Endodermal cell (in vitro differentiated cells): Measurements from ENCODE around the gene GAA. TPM values are rescaled to one million over a fixed set of nuclear protein-coding genes. Genes with fewer than 3 reads are reported as not detected.

ENCODE experiments used
- DNase-seq: peaks from one replicate; pipeline ENCODE4 v3.0.0-alpha.2; 2017
- H3K27ac ChIP-seq: 2 replicates; pipeline ENCODE4 v1.5.1; 2013; ENCODE audit warnings: mild to moderate bottlenecking, low read depth, low read length, moderate library complexity
- H3K27me3 ChIP-seq: 2 replicates; pipeline ENCODE4 v1.6.1; 2013; ENCODE audit warnings: mild to moderate bottlenecking, low read length, moderate library complexity; ENCODE audit not compliant: insufficient read depth, control insufficient read depth, poor library complexity, severe bottlenecking
- H3K36me3 ChIP-seq: 2 replicates; pipeline ENCODE4 v1.7.0; 2013; ENCODE audit warnings: mild to moderate bottlenecking, low read length, moderate library complexity; ENCODE audit not compliant: control insufficient read depth, insufficient read depth
- H3K4me1 ChIP-seq: one replicate; pipeline ENCODE4 v1.7.0; 2013; ENCODE audit warnings: low read length; ENCODE audit not compliant: control insufficient read depth, insufficient read depth
- H3K4me3 ChIP-seq: 2 replicates; pipeline ENCODE4 v1.5.1; 2013; ENCODE audit warnings: mild to moderate bottlenecking, low read length, moderate library complexity
- H3K9ac ChIP-seq: 2 replicates; pipeline ENCODE4 v1.6.1; 2013; ENCODE audit warnings: mild to moderate bottlenecking, low read length, moderate library complexity; ENCODE audit not compliant: poor library complexity, severe bottlenecking; ENCODE audit errors: extremely low read depth
- H3K9me3 ChIP-seq: 2 replicates; pipeline ENCODE4 v1.6.1; 2013; ENCODE audit warnings: mild to moderate bottlenecking, low read length, moderate library complexity; ENCODE audit not compliant: control insufficient read depth
- H3K27ac Mint-ChIP-seq: 2 replicates; pipeline ENCODE4 v1.8.0; 2020; ENCODE audit warnings: mixed read lengths
- H3K27me3 Mint-ChIP-seq: 2 replicates; pipeline ENCODE4 v1.8.0; 2021; ENCODE audit warnings: mild to moderate bottlenecking, mixed read lengths; ENCODE audit not compliant: insufficient read depth
- H3K36me3 Mint-ChIP-seq: 2 replicates; pipeline ENCODE4 v1.8.0; 2020; ENCODE audit warnings: low read depth, mixed read lengths
- H3K4me1 Mint-ChIP-seq: 2 replicates; pipeline ENCODE4 v1.8.0; 2020; ENCODE audit warnings: mixed read lengths
- H3K4me3 Mint-ChIP-seq: 2 replicates; pipeline ENCODE4 v1.8.0; 2020; ENCODE audit warnings: mild to moderate bottlenecking, moderate library complexity, mixed read lengths
- H3K9me3 Mint-ChIP-seq: 2 replicates; pipeline ENCODE4 v1.8.0; 2020; ENCODE audit warnings: mild to moderate bottlenecking, mixed read lengths
- WGBS, 2 experiments: methylation state at CpG; one replicate each; pipeline versions ENCODE4 v1.1.5 to v1.1.7; 2013; ENCODE audit warnings: missing lambda C conversion rate in 2 of 2, mixed read lengths in 1 of 2; ENCODE audit not compliant: insufficient coverage in 1 of 2, insufficient read length in 1 of 2; 5-methylcytosine and 5-hydroxymethylcytosine counted together
- total RNA-seq, 2 donors: library from RNA; stranded (reverse); fragmentation: NEBNext Ultra II Directional in 1 of 2; extraction: Animal tissue kit (Norgen Biotek cat#: 25700) in 1 of 2; gene quantifications; 2 replicates in 1 of 2; 3 replicates in 1 of 2; pipeline ENCODE4 v1.2.1, GENCODE V29; 2021
- TF ChIP-seq, protein P1 (sequence below): fragments of 200-600 bp; sonication (generic); conservative IDR thresholded peaks from 2 replicates; pipeline ENCODE4 v1.5.0; 2021; ENCODE audit warnings: antibody characterized with exemption, mild to moderate bottlenecking

Gene GAA
- total RNA-seq, 2 donors from 2014 or later = 46.4 to 72.3 TPM

DNA sequence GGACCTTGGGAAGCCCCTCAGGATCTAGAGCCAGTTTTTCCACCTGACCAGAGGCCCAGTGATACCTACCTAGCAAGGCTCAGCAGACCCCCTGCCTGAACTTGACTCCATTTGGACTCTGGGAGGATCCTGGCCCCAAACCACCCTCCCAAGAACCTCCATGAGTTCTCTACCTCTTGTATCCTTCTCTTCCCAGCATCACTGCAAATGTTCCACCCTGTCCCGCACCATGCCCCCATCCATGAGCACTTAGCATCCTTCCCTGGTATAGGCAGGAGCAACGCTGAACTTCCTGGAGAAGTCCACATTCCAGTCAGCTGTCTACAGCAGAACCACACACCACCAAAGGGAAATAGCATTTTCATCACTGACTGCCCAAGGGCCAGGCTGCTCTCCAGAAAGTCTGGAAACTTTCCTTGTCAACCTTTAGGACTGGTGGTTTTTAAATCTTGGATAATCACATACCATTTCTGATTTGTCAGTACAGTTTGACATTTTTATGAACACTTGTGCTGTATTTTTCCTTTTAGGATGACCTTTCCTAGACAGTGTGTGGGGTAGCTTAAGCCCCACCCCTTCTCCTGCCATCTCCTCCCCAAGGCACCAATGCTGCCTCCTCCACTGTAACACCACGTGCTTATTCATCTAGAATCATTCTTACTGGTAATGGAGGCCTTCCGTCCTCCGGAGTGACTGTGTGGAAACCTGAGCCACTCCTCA lies 31.7 kb downstream of the GAA start:
- Histone ChIP-seq H3K27ac (no peak overlapping the region), H3K4me3 (no peak overlapping the region), H3K4me1 (no peaks in the 10 kb centered on the region), H3K9me3 (no peaks in the 10 kb centered on the region), H3K27me3 (no peaks in the 10 kb centered on the region), H3K36me3 (peaks cover 51% of the 10 kb centered on the region), H3K9ac (no peak overlapping the region)
- Mint-ChIP-seq H3K4me3 (no peak overlapping the region), H3K36me3 (peaks cover 51% of the 10 kb centered on the region), H3K9me3 (no peaks in the 10 kb centered on the region), H3K4me1 (peaks cover 1% of the 10 kb centered on the region), H3K27me3 (no peaks in the 10 kb centered on the region), H3K27ac (no peak overlapping the region)
- TF ChIP-seq, protein P1, sequence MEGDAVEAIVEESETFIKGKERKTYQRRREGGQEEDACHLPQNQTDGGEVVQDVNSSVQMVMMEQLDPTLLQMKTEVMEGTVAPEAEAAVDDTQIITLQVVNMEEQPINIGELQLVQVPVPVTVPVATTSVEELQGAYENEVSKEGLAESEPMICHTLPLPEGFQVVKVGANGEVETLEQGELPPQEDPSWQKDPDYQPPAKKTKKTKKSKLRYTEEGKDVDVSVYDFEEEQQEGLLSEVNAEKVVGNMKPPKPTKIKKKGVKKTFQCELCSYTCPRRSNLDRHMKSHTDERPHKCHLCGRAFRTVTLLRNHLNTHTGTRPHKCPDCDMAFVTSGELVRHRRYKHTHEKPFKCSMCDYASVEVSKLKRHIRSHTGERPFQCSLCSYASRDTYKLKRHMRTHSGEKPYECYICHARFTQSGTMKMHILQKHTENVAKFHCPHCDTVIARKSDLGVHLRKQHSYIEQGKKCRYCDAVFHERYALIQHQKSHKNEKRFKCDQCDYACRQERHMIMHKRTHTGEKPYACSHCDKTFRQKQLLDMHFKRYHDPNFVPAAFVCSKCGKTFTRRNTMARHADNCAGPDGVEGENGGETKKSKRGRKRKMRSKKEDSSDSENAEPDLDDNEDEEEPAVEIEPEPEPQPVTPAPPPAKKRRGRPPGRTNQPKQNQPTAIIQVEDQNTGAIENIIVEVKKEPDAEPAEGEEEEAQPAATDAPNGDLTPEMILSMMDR = no peak
- 96 to 100% methylated on average over 4 to 5 of the region's 5 CpGs for WGBS, 2 experiments
- DNase-seq = no peak

DNA sequence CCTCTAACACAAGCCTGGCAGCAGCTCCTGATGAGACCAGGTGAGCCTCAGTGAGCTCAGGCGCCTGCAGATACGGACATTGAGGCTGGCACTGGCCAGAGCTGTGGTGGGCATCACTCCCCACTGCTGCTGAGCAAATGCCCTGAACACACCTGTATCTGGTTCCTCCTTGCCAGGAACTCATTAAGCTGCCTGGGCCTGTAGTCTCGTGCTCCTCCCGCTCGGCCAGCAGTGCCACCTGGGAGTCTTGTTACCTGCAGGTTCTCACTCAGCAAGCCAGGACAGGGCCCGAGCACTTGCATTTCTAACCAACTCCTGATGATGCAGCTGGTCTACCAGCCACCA lies 32.2 kb downstream of the GAA start:
- Mint-ChIP-seq H3K27me3 (no peaks in the 10 kb centered on the region), H3K4me1 (peaks cover 1% of the 10 kb centered on the region), H3K9me3 (no peaks in the 10 kb centered on the region), H3K4me3 (no peak overlapping the region), H3K36me3 (peaks cover 56% of the 10 kb centered on the region), H3K27ac (no peak overlapping the region)
- Histone ChIP-seq H3K9ac (no peak overlapping the region), H3K9me3 (no peaks in the 10 kb centered on the region), H3K36me3 (peaks cover 57% of the 10 kb centered on the region), H3K27ac (no peak overlapping the region), H3K27me3 (no peaks in the 10 kb centered on the region), H3K4me3 (no peak overlapping the region), H3K4me1 (no peaks in the 10 kb centered on the region)
- 97 to 100% methylated on average over 3 to 6 of the region's 6 CpGs for WGBS, 2 experiments
- DNase-seq = peak; percentile 50
- TF ChIP-seq, protein P1 = no peak

DNA sequence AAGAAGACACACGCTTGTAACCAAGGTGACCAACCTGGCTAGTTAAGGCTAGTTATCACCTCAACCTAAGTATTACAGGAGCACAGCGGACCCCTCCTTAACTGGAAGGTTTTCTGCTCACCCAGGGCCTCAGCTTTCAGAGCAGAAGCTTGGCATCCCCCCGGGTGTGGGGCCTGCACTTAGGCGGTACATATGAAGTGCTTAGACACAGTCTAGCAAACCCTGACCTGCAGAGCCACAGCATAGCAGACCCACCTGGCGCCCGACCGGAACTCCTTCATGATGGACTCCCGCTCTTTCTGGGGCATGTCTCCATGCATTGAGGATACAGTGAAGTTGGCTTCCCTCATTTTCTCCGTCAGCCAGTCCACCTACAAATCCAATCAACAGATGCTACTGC lies 35.8 kb downstream of the GAA start:
- H3K36me3 Mint-ChIP-seq = peaks cover 90% of the 10 kb centered on the region
- H3K9me3 Mint-ChIP-seq = no peaks in the 10 kb centered on the region
- Histone ChIP-seq H3K27me3 (no peaks in the 10 kb centered on the region), H3K4me1 (no peaks in the 10 kb centered on the region), H3K9me3 (no peaks in the 10 kb centered on the region), H3K36me3 (peaks cover 90% of the 10 kb centered on the region), H3K4me3 (no peak overlapping the region), H3K27ac (no peak overlapping the region), H3K9ac (no peak overlapping the region)
- H3K27me3 Mint-ChIP-seq = no peaks in the 10 kb centered on the region
- TF ChIP-seq, protein P1 = no peak
- no peak overlapping the region for H3K27ac Mint-ChIP-seq
- no peak overlapping the region for H3K4me3 Mint-ChIP-seq
- DNase-seq = peak; percentile 36
- 79 to 95% methylated on average over 4 to 9 of the region's 9 CpGs for WGBS, 2 experiments
- no peaks in the 10 kb centered on the region for H3K4me1 Mint-ChIP-seq
